OCI-M2 (cell line): Measurements from ENCODE around the gene FHL1.
"Not testable (repeated sequence)": the region's sequence is repeated elsewhere in the genome, so short reads cannot be mapped to it uniquely, and the experiment has no call there.

Experiments
- DNase-seq: peaks from one replicate; lab custom pipeline; 2025; ENCODE audit not compliant: unreplicated experiment; lab: John Stamatoyannopoulos, UW

The FHL1 gene

GRCh38 chrX:136146614-136147314 is 569 bp upstream of the FHL1 start:
- DNase-seq: no peak

GRCh38 chrX:136147976-136148375 is 643 bp downstream of the FHL1 start:
- no peak for DNase-seq

- no peak for DNase-seq
Measured at GRCh38 chrX:136148391-136148790, 1.1 kb downstream of the FHL1 start.

GRCh38 chrX:136154998-136155397 is 7.7 kb downstream of the FHL1 start:
- DNase-seq: no peak

- no peak for DNase-seq
Measured at GRCh38 chrX:136156560-136157117, 9.3 kb downstream of the FHL1 start.

- no peak for DNase-seq
Measured at GRCh38 chrX:136157187-136157586, 9.9 kb downstream of the FHL1 start.

- no peak for DNase-seq
Measured at GRCh38 chrX:136158685-136159084, 11.4 kb downstream of the FHL1 start.

GRCh38 chrX:136159611-136160025 is 12.3 kb downstream of the FHL1 start:
- no peak for DNase-seq

GRCh38 chrX:136162827-136163570 is 15.7 kb downstream of the FHL1 start:
- no peak for DNase-seq

GRCh38 chrX:136163689-136164088 is 16.4 kb downstream of the FHL1 start:
- no peak for DNase-seq

- DNase-seq: no peak
Measured at GRCh38 chrX:136165406-136165805, 18.1 kb downstream of the FHL1 start.

GRCh38 chrX:136166221-136166855 is 19.0 kb downstream of the FHL1 start:
- no peak for DNase-seq

- DNase-seq: not testable (repeated sequence)
Measured at GRCh38 chrX:136167989-136168388, 20.7 kb downstream of the FHL1 start.

- DNase-seq: no peak
Measured at GRCh38 chrX:136168929-136169735, 21.8 kb downstream of the FHL1 start.

GRCh38 chrX:136170139-136170800 is 22.9 kb downstream of the FHL1 start:
- no peak for DNase-seq

- no peak for DNase-seq
Measured at GRCh38 chrX:136171420-136171819, 24.1 kb downstream of the FHL1 start.

GRCh38 chrX:136176399-136176825 is 29.1 kb downstream of the FHL1 start:
- no peak for DNase-seq

- DNase-seq: no peak
Measured at GRCh38 chrX:136179133-136179532, 31.8 kb downstream of the FHL1 start.

GRCh38 chrX:136182414-136182813 is 35.1 kb downstream of the FHL1 start:
- no peak for DNase-seq

- no peak for DNase-seq
Measured at GRCh38 chrX:136183172-136183571, 35.8 kb downstream of the FHL1 start.
